Activated T-helper 1 cell treated with anti-CD3 and anti-CD28 coated beads, Interleukin-2, amount 50 U/mL, for 16 hours (primary cell): ENCODE results near the gene PTPN12.
"Not testable (repeated sequence)": the region's sequence is repeated elsewhere in the genome, so short reads cannot be mapped to it uniquely, and the experiment has no call there.

Source experiments
- DNase-seq, 2 donors: peaks; one replicate each; pipeline ENCODE4 v3.0.0-alpha.2; 2020; ENCODE audit warnings: low read depth in 1 of 2, low spot score in 1 of 2

Gene PTPN12

GRCh38 chr7:77537778-77538280 lies 734 bp downstream of the PTPN12 start:
- peak in 1 of 2 donors; percentile 6 for DNase-seq

GRCh38 chr7:77538281-77539212 lies 1.5 kb downstream of the PTPN12 start:
- DNase-seq, result no peak

GRCh38 chr7:77540402-77540822 lies 3.3 kb downstream of the PTPN12 start:
- DNase-seq, result no peak

DNA sequence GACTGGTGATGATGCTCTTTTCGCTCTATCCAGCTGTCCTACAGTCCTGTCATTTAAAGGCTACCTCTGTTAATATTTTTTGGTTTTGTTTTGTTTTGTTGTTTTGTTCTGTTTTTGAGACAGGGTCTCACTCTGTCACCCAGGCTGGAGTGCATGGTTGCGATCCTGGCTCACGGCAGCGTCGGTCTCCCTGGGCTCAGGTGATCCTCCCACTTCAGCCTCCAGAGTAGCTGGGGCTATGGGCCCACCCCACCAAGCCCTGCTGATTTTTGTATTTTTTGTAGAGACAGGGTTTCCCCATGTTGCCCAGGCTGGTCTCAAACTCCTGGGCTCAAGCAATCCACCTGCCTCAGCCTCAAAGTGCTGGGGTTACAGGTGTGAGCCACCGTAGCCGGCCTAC lies 3.9 kb downstream of the PTPN12 start:
- not testable (repeated sequence) for DNase-seq

GRCh38 chr7:77542409-77542808 lies 5.3 kb downstream of the PTPN12 start:
- DNase-seq, result no peak

- DNase-seq, result no peak
Measured at GRCh38 chr7:77542895-77543294, 5.8 kb downstream of the PTPN12 start.

GRCh38 chr7:77543910-77544309 lies 6.8 kb downstream of the PTPN12 start:
- DNase-seq, result no peak

GRCh38 chr7:77544518-77544917 lies 7.4 kb downstream of the PTPN12 start:
- DNase-seq, result no peak

GRCh38 chr7:77548206-77548605 lies 11.1 kb downstream of the PTPN12 start:
- DNase-seq, result no peak

DNA sequence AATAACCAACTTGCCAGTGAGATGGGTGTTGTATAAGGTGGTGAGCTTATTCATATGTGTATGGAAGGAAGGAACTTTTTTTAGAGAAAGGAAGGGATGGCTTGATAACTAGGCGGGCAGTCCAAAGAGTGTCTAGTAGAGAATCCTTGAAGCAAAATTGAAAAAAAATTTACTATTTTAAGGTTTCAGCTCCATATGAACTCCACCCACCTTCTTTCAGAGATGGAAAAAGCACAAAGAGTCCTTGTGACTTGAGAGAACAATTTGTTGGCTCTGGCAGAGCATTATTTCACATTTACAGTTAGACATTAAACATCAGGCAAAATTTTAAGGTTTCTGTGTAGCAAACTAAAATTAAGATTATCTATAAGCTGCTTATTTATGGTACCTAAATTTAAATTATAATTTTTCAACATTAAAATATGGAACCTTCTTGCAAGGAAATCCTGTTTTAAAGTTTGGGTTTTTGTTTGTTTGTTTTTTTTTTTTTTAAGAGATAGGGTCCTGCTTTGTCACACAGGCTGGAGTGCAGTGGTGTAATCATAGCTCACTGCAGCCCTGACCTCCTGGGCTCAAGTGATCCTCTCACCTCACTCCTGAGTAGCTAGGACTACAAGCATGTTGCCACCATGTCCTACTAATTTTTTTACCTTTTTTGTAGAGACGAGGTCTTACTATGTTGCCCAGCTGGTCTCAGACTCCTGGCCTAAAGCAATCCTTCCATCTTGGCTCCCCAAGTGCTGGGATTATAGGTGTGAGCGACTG lies 12.2 kb downstream of the PTPN12 start:
- DNase-seq, result no peak

DNA sequence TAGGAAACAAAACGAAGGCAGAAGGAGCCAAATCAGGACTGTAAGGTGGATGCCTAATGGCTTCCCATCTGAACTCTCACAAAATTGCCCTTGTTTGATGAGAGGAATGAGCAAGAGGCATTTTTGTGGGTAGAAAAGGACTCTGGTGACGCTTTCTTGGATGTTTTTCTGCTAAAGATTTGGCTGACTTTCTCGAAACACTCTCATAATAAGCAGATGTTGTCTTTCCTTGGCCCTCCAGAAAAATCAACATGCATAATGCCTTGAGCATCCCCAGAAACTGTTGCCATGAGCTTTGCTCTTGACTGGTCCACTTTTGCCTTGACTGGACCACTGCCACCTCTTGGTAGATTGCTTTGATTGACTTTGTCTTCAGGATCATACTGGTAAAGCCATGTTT lies 13.5 kb downstream of the PTPN12 start:
- no peak for DNase-seq

DNA sequence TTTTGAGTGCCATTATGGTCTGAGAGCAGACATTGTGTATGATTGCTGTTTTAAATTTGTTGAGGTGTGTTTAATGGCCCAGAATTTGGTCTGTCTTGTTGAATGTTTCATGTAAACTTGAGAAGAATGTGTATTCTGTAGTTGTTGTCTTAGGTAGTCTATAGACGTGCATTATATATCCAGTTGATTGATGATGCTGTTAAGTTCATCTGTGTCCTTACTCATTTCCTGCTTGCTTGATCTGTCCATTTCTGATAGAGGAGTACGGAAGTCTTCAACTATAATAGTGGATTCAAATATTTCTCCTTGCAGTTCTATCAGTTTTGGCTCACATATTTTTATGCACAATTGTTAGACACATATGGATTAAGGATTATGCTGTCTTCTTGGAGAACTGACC lies 16.0 kb downstream of the PTPN12 start:
- no peak for DNase-seq

DNA sequence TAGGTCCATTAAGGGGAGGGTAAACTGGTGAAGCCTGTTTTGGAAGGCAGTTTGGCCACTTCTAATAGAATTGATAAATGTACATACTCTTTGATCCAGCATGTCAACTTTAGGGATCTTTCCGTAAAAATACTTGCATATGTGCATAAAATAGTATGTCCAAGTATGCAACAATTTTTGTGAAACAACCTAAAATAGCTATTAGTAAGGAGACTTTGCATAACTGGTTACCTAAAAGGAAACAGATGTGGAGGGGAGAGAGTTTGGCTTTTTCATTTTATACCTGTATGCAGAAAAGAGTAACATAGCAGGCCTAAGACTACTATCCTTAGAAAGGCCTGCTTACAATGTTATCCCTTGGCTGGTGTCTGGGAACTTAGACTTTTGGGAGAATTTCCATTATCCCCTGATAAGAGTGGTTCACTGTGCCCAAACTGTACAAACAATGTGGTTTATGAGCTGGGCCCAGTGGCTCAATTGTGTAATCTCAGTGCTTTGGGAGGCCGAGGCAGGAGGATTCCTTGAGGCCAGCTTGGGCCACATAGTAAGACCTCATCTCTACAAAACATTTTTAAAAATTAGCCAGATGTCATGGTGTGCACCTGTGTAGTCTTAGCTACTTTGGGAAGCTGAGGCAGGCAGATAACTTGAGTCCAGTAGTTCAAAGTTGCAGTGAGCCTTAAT lies 21.3 kb downstream of the PTPN12 start:
- no peak for DNase-seq

DNA sequence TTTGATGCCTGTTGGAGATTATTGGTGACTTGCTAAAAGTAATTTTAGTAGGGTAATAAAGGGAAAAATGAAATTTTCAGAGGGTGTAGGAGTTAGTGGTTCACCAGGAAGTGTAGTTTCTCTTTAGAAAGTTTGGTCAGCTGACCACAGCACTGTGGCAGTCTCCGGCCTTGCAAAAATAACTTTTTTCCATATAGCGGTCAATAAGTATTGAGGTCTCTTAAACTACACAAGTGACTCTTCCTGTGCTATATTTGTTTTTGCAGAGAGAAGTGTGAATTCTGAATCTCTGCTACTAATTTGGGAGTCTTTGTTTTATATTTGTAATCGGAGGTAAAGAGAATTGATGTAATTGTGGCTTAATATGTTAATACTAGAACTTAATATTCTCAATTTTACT lies 24.3 kb downstream of the PTPN12 start:
- DNase-seq, result no peak

GRCh38 chr7:77563275-77563674 lies 26.2 kb downstream of the PTPN12 start:
- DNase-seq, result no peak

DNA sequence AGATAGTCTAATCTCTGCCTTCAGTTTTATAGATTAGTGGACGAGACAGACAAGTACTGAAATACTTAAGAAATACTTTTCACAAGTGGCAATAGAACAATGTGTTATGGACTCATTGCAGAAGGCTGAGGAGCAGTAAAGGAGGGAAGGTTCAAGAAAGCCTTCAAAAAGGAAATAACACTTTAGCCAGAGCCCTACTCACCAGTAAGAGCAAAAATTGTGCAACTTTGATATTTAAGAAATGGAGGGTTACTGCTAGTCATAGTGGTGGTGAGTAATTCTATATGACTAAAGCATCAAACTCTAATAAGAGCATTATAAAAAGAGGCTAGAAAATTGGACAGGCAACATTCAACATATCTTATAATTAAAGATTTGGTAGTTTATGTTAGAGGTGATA lies 28.8 kb downstream of the PTPN12 start:
- DNase-seq, result no peak

DNA sequence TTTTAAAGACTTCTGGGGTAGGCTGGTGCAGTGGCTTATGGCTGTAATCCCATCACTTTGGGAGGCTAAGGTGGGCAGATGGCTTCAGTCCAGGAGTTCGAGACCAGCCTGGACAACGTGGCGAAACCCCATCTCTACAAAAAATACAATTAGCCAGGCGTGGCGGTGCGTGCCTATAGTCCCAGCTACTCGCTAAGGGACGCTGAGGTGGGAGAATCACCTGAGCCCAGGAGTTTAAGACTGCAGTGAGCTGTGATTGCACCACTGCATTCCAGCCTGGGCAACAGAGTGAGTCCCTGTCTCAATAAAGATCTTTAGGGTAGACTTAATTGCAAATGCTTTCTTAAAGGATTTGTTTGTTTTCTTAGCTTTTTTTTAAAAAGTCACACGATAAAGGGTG lies 29.3 kb downstream of the PTPN12 start:
- no peak for DNase-seq

DNA sequence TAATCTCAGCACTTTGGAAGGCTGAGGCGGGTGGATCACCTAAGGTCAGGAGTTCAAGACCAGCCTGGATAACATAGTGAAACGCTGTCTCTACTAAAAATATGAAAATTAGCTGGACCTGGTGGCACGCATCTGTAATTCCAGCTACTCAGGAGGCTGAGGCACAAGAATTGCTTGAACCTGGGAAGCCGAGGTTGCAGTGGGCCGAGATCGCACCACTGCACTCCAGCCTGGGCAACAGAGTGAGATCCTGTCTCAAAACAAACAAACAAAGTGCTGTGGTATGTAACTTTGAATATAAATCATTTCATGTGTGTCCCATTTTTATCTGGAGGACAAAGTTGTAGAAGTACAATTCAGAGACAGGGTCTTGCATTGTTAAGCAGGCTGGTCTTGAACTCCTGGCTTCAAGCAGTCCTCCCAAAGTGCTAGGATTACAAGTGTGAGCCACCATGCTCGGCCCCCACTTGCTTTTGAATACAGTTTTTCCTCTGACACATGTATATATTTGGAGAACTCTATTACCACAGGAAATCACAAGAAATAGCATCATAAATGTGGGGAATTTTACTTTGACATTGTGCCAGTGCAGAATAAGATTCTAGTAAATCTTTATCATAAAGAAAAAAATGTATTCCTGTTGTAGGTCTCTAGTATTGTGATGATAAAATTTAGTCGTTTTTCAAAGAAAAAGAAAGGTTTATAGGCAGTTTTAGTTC lies 32.6 kb downstream of the PTPN12 start:
- no peak for DNase-seq

DNA sequence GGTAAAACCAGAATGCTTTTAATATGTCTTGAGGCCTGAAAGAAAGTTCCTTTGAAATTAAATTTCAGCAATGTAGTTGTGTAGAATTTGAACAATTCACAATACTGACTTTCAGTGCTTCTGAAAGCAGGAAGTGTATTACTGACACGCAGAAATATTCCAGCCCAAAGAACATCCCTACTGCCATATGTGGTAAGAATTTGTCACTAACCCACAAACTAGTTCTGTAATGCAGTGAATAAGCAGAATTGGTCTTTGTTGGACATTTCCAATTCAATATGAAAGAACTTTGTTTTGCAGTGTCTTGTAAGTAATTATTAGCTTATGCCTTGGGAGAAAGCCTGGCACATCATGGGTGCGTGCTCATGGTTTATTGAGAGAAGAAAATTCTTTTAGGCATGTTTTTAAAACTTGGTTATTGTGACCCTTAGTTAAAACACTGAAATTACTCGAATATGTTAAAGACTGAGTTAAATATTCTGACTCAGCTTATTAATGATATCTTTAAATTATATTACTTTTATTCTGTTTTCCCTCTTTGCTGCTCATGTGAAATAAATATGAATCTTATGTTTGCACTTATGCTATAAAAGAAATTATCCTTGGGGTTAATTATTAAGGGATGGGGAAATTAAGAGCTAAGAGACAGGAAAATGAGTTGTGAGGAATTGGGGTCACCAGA lies 33.4 kb downstream of the PTPN12 start:
- DNase-seq, result no peak

DNA sequence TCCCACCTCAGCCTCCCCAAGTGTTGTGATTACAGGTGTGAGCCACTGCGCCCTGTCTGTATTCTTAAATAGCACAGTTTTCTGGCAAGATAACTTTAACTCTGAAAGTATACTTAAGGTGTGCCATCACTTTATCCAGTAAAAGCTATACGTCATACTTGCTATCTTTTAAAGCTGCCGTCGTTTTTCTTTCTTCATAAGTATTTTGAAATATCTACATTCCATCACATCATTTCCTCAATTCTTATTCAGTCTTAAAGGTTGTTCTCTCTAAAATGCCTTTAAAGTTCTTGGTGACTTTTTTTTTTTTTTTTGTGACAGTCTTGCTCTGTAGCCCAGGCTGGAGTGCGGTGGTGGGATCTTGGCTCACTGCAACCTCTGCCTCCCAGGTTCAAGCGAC lies 34.7 kb downstream of the PTPN12 start:
- no peak for DNase-seq
